HG02678 (cell line): ENCODE data around the gene UPK3A.
"Not testable (repeated sequence)": the region's sequence is repeated elsewhere in the genome, so short reads cannot be mapped to it uniquely, and the experiment has no call there.

Experiments used
- ATAC-seq: cut with Tn5 transposase; IDR thresholded peaks from one replicate; pipeline ENCODE4 v1.9.1; 2021; ENCODE audit warnings: mild to moderate bottlenecking, moderate library complexity; ENCODE audit not compliant: unreplicated experiment

Gene UPK3A

GRCh38 chr22:45278125-45278524 lies 6.6 kb upstream of the UPK3A start:
- ATAC-seq, result no peak

- ATAC-seq, result no peak
These were observed 4.2 kb upstream of the UPK3A start for GRCh38 chr22:45280587-45280980.

- ATAC-seq, result no peak
These were observed 3.7 kb upstream of the UPK3A start for GRCh38 chr22:45281010-45281409.

- no peak for ATAC-seq
These were observed 712 bp downstream of the UPK3A start for GRCh38 chr22:45285263-45286058.

GRCh38 chr22:45286854-45287551 lies 2.3 kb downstream of the UPK3A start:
- no peak for ATAC-seq

- ATAC-seq, result no peak
These were observed 5.7 kb downstream of the UPK3A start for GRCh38 chr22:45290410-45290936.

GRCh38 chr22:45291061-45291930 lies 6.5 kb downstream of the UPK3A start:
- ATAC-seq, result no peak

GRCh38 chr22:45291931-45292290 lies 7.2 kb downstream of the UPK3A start:
- ATAC-seq, result no peak

- no peak for ATAC-seq
These were observed 8.1 kb downstream of the UPK3A start for GRCh38 chr22:45292731-45293442.

- ATAC-seq, result no peak
These were observed 9.3 kb downstream of the UPK3A start for GRCh38 chr22:45294030-45294429.

- ATAC-seq, result not testable (repeated sequence)
These were observed 10.3 kb downstream of the UPK3A start for GRCh38 chr22:45295004-45295403.

GRCh38 chr22:45295492-45295891 lies 10.7 kb downstream of the UPK3A start:
- ATAC-seq, result no peak

- ATAC-seq, result no peak
These were observed 12.0 kb downstream of the UPK3A start for GRCh38 chr22:45296628-45297297.

- no peak for ATAC-seq
These were observed 14.3 kb downstream of the UPK3A start for GRCh38 chr22:45298934-45299505.

GRCh38 chr22:45302751-45303150 lies 18.0 kb downstream of the UPK3A start:
- ATAC-seq, result no peak

GRCh38 chr22:45303181-45303580 lies 18.4 kb downstream of the UPK3A start:
- ATAC-seq, result no peak

- ATAC-seq, result no peak
These were observed 20.2 kb downstream of the UPK3A start for GRCh38 chr22:45304971-45305370.

GRCh38 chr22:45305456-45306075 lies 20.8 kb downstream of the UPK3A start:
- ATAC-seq, result no peak

- ATAC-seq, result no peak
These were observed 21.4 kb downstream of the UPK3A start for GRCh38 chr22:45306139-45306538.
